ENCODE measurements around the gene CDKN2AIP. TPM values are rescaled to one million over a fixed set of nuclear protein-coding genes. Genes with fewer than 3 reads are reported as not detected.

Gene CDKN2AIP
- total RNA-seq, 1 experiment from 2014 or later = 6.4 TPM

- intact Hi-C loops (cut with micrococcal nuclease) = loop anchor here (5.0 kb wide), 1 partner anchor 696 kb away; no protein-coding TSS in a partner anchor
- Histone ChIP-seq H2AFZ (ENCODE audit: low read depth, low read length, poor library complexity, severe bottlenecking) (no peak overlapping the region), H3K4me1 (ENCODE audit: control insufficient read depth in 1 of 2, insufficient read depth in 2 of 2, low read length in 2 of 2) (peaks cover 0 to 14% of the 10 kb centered on the region in 2 experiments; a peak in 1 of 4 replicates), H3K9me2 (ENCODE audit: insufficient read depth) (no peaks in the 10 kb centered on the region), H3K4me3 (replicated peaks in 1 of 2; ENCODE audit: low read depth in 1 of 2, low read length in 2 of 2) (no peak overlapping the region), H4K20me1 (ENCODE audit: insufficient read depth) (no peaks in the 10 kb centered on the region), H3K9ac (ENCODE audit: low read length) (no peak overlapping the region), H3K79me2 (ENCODE audit: insufficient read depth, low read length) (no peaks in the 10 kb centered on the region), H3K4me2 (ENCODE audit: low read length) (no peak overlapping the region), H3K9me3 (ENCODE audit: control insufficient read depth in 1 of 2, insufficient read depth in 1 of 2, low read depth in 1 of 2, low read length in 2 of 2) (no peaks in the 10 kb centered on the region), H3K36me3 (ENCODE audit: control insufficient read depth in 1 of 2, insufficient read depth in 2 of 2, low read length in 2 of 2) (no peaks in the 10 kb centered on the region), H3K27me3 (ENCODE audit: insufficient read depth, low read length) (no peaks in the 10 kb centered on the region), H3K27ac (ENCODE audit: low read depth, low read length) (no peak overlapping the region)
- CTCF ChIA-PET = no interaction called here
- no TSS peak for BruUV-seq (replicated peaks)
- POLR2A ChIA-PET = no interaction called here
- TF ChIP-seq MAX (IDR thresholded peaks at IDR 0.05) = no peak
- no peak for TF ChIP-seq ELF1 (IDR thresholded peaks at IDR 0.05; ENCODE audit: borderline replicate concordance, low read depth)
- RAD21 ChIA-PET (ENCODE audit: low non-redundant PET in 1 of 2, low total read pairs in 2 of 2, uncharacterized antibody in 2 of 2, unreplicated experiment in 2 of 2) = no interaction called here
- ATAC-seq (no peak), DNase-seq (ENCODE audit: low read depth, low spot score) (no peak)
Observed at GRCh38 chr4:183470821-183471220, 26.4 kb downstream of the CDKN2AIP start.

GRCh38 chr4:183471946-183472708 lies 27.7 kb downstream of the CDKN2AIP start:
- no peak for TF ChIP-seq POLR2AphosphoS5 (IDR thresholded peaks at IDR 0.05; ENCODE audit: low read depth, low read length)
- no peak for TF ChIP-seq EZH2 (IDR thresholded peaks at IDR 0.05)
- no peak for TF ChIP-seq EZH2phosphoT487 (IDR thresholded peaks at IDR 0.05; ENCODE audit: borderline replicate concordance)
- no peak for TF ChIP-seq ZNF274 (IDR thresholded peaks at IDR 0.05; ENCODE audit: low read depth, low read length)
- no peak for TF ChIP-seq EGR1 (IDR thresholded peaks at IDR 0.05; ENCODE audit: low read depth)
- no peak for TF ChIP-seq TCF7L2 (IDR thresholded peaks at IDR 0.05; ENCODE audit: borderline replicate concordance, extremely low read depth, insufficient read depth, insufficient read length)
- TF ChIP-seq RAD21 (IDR thresholded peaks at IDR 0.05; ENCODE audit: low read depth) = peak; percentile 74
- TF ChIP-seq CTCF (IDR thresholded peaks at IDR 0.05 in 2 of 3, conservative IDR thresholded peaks at IDR 0.05 in 1 of 3; ENCODE audit: borderline replicate concordance in 1 of 3, insufficient read depth in 1 of 3, low read depth in 2 of 3, low read length in 2 of 3) = peak; percentile 57 to 68 (median 60); a peak in 5 of 6 replicates
- no peak for TF ChIP-seq SRF (IDR thresholded peaks at IDR 0.05; ENCODE audit: low read depth)
- TF ChIP-seq ZFX (IDR thresholded peaks at IDR 0.05) = no peak
- Histone ChIP-seq H2AFZ (ENCODE audit: low read depth, low read length, poor library complexity, severe bottlenecking) (peak overlapping the region; percentile 54), H3K9me3 (ENCODE audit: control insufficient read depth in 1 of 2, insufficient read depth in 1 of 2, low read depth in 1 of 2, low read length in 2 of 2) (no peaks in the 10 kb centered on the region), H3K9ac (ENCODE audit: low read length) (no peak overlapping the region), H3K4me3 (replicated peaks in 1 of 2; ENCODE audit: low read depth in 1 of 2, low read length in 2 of 2) (no peak overlapping the region), H3K27ac (ENCODE audit: low read depth, low read length) (no peak overlapping the region), H3K4me2 (ENCODE audit: low read length) (peak overlapping the region; percentile 34; the same call in 1 of the 2 replicates), H3K9me2 (ENCODE audit: insufficient read depth) (no peaks in the 10 kb centered on the region), H3K4me1 (ENCODE audit: control insufficient read depth in 1 of 2, insufficient read depth in 2 of 2, low read length in 2 of 2) (peaks cover 0 to 14% of the 10 kb centered on the region in 2 experiments; a peak in 1 of 4 replicates), H4K20me1 (ENCODE audit: insufficient read depth) (no peaks in the 10 kb centered on the region), H3K36me3 (ENCODE audit: control insufficient read depth in 1 of 2, insufficient read depth in 2 of 2, low read length in 2 of 2) (no peaks in the 10 kb centered on the region), H3K79me2 (ENCODE audit: insufficient read depth, low read length) (no peaks in the 10 kb centered on the region), H3K27me3 (ENCODE audit: insufficient read depth, low read length) (no peaks in the 10 kb centered on the region)
- no TSS peak for BruUV-seq (replicated peaks)
- peak; percentile 36 for DNase-seq (ENCODE audit: low read depth, low spot score)
- ChIA-PET CTCF (no interaction called here), RAD21 (ENCODE audit: low non-redundant PET in 1 of 2, low total read pairs in 2 of 2, uncharacterized antibody in 2 of 2, unreplicated experiment in 2 of 2) (no interaction called here), POLR2A (no interaction called here)
- ATAC-seq = peak; percentile 86
- intact Hi-C loops (cut with micrococcal nuclease) = loop anchor here (2.0 to 5.0 kb wide), 2 partner anchors 129 to 695 kb away; no protein-coding TSS in a partner anchor
